GM13977 (cell line): ENCODE results near the gene TACSTD2.

Experiments used
- DNase-seq: peaks from one replicate; pipeline ENCODE4 v3.0.0; 2012; ENCODE audit warnings: low spot score
- in situ Hi-C: fragments of 300-500 bp; cut with MboI; formaldehyde crosslinking; loops from one replicate; pipeline ENCODE4 v1.12.0; 2022; ENCODE audit warnings: low sequenced_read_pairs, low pct_unique_long_range_greater_than_20kb, mixed read lengths, inconsistent platforms; ENCODE audit not compliant: unreplicated experiment
- TF ChIP-seq, protein P1 (sequence below): IDR thresholded peaks from 2 replicates; pipeline ENCODE4 v1.5.1; 2012; ENCODE audit warnings: mild to moderate bottlenecking, control low read depth; ENCODE audit not compliant: insufficient read depth; ENCODE audit errors: extremely low read depth, missing control alignments

TACSTD2 gene

DNA sequence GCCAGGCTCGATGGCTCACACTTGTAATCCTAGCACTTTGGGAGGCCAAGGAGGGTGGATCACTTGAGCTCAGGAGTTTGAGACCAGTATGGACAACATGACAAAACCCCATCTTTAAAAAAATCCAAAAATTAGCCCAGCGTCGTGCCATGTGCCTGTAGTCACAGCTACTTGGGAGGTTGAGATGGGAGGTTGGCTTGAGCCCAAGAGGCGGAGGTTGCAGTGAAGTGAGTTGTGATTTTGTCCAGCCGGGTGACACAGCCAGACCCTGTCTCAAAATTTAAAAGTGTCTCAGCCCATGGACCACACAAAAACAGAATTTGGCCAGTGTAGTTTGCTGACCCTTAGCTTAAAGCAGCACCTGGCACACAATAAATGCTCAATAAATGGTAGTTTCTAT lies 11.3 kb upstream of the TACSTD2 start:
- in situ Hi-C loops: no loop called here
- TF ChIP-seq, protein P1, sequence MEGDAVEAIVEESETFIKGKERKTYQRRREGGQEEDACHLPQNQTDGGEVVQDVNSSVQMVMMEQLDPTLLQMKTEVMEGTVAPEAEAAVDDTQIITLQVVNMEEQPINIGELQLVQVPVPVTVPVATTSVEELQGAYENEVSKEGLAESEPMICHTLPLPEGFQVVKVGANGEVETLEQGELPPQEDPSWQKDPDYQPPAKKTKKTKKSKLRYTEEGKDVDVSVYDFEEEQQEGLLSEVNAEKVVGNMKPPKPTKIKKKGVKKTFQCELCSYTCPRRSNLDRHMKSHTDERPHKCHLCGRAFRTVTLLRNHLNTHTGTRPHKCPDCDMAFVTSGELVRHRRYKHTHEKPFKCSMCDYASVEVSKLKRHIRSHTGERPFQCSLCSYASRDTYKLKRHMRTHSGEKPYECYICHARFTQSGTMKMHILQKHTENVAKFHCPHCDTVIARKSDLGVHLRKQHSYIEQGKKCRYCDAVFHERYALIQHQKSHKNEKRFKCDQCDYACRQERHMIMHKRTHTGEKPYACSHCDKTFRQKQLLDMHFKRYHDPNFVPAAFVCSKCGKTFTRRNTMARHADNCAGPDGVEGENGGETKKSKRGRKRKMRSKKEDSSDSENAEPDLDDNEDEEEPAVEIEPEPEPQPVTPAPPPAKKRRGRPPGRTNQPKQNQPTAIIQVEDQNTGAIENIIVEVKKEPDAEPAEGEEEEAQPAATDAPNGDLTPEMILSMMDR: no peak
- DNase-seq: no peak

DNA sequence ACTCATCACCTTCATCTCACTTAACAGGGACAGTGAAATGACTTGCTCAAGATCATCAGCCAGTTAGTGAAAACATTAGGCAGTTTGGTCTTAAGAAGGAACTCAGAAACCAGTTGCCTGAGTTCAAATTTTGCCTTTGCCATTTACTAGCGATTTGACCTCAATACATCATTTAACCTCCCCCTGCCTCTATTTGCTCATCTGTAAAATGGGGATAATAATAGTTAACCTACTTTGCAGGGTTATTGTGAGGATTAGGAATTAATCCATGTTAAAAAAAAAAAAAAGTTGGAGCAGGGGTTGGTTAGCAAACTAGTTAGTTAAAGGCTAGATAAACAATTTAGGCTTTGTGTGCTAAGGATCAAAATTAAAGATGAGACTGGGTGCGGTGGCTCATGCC lies 10.6 kb upstream of the TACSTD2 start:
- DNase-seq: no peak
- in situ Hi-C loops: no loop called here
- TF ChIP-seq, protein P1: no peak

DNA sequence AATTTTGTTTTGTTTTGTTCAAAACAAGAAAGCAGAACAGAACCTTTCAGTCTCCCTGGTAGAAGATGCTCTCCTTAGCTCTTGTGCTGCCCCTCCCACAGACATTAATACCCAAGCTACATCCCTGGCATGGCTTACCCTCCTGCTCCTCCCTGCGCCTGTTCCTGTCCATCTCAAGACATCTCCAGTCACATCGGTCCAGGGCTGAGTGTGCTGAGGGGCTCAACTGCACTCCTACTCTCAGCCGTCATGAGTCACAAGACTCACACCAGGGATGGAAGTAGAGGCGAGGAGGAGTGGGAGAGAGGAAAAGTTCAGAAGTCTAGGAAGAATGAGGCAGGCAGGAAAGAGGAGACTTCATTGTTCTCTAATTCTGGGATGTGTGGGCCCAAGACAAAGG lies 9.2 kb upstream of the TACSTD2 start:
- TF ChIP-seq, protein P1: no peak
- in situ Hi-C loops: no loop called here

DNA sequence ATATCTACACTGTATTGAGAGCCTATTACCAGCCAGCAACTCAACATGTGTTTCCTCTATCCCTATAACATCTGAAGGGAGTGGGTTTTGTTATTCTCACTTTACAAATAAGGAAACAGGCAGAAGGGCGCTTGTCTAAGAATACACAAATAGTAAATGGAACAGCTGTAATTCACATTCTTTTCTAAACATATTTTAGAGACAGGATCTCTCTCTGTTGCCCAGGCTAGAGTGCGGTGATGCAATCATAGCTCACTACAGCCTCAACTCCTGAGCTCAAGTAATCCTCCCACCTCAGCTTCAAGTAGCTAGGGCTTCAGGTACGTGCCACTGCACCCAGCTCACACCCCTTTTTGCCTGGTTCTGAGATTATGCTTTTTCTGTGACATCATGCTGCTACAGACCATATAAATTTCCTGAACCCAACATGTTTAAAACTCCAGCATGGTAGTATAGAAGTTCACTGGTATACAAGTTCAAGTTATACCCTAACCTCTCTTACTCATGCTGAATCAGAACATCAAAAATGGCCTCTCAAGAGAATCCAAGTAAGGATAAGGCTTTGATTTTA lies 8.6 kb upstream of the TACSTD2 start:
- in situ Hi-C loops: no loop called here
- TF ChIP-seq, protein P1: no peak
- no peak for DNase-seq

More for the DNA sequence above, 9.2 kb upstream of the TACSTD2 start:
- no peak for DNase-seq

DNA sequence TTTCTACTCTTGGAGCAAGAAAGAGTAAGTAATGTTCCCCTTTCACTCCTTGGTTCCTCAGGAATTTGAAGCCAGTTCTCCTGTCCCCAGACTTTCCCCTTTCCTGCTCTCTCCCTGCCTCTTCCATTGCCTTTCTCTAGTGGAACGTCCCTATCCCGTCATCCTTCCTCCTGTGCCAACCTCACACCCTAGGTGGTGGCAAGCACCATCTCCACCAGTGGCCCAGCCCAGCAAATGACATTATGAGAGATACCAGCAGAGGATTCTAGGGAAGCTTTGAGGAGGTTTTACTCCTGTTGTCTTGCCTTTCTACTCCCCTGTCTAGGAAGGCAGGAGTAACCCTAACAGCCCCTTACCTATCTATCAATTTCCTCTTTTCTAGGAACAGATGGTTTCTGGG lies 8.1 kb upstream of the TACSTD2 start:
- DNase-seq: no peak
- TF ChIP-seq, protein P1: no peak
- in situ Hi-C loops: no loop called here

DNA sequence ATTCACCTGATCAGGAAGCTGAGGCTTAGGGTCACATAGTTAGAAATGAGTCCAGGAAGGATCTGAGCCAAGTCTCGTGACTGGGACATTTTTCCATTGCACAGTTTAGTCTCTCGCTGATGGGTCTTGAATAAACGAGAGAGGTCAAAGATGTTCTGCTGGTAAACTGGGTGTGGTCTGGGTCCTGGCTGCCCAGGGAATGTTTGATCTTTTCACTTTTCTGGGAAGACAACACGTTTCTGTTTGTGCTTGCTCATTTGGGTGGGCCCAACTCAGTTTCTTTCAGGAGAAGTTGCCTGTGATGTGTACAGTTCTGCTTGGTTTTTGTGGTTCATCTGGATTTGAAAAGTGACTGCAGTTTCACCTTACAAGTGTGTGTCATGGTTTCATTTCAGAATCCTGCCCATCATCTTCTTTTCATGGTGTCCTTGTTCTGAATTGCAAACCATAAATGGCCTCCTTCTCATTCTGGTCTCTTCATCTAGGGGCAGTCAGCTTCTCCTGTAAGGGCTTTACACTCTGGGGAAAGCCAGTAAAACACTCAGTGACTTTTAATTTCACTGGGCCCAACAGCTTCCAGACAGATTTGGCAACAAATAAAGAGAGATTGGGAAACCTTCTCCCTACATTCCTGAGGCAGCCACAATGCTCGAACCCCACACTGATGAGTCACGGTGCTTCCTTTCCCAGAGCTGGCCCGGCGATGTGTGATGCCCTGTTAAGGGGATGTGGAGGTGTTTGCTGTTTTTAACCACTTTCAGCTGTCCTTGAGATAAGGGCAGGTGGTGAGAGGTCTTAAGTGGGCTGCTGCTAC lies 7.2 kb upstream of the TACSTD2 start:
- in situ Hi-C loops: no loop called here
- TF ChIP-seq, protein P1: no peak
- DNase-seq: peak; percentile 67
